ENCODE data around the gene SLC28A1. TPM values are rescaled to one million over a fixed set of nuclear protein-coding genes. Genes with fewer than 3 reads are reported as not detected.
A peak's percentile ranks its signal among the peaks of the same experiment; 100 is the strongest.

The SLC28A1 gene
- total and polyA plus RNA-seq, 2 experiments from 2014 or later: not detected

DNA sequence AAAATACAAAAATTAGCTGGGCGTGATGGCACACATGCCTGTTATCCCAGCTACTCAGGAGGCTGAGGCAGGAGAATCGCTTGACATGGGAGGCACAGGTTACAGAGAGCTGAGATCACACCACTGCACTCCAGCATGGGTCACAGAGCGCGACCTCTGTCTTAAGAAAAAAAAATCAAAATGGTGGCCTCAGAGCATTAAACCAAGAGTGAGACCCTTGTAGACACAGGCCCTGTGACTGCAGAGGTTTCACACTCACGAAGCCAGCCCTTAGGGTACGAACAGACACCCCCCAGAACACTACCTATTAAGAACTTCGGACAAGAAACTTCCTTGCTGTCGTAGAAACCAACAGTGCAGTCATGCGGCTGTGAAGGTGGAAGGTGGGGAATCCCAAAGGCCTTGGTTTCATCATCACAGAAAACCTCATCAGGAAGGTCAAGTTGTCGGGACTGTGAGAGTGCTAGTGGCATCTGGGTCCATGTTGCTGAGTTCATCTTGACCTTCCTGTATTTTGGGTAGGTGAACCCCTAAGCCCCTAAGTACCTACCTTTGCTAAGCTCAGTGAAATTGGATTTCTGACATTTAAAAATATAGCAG lies 92.4 kb downstream of the SLC28A1 start:
- Histone ChIP-seq H4K20me1 (ENCODE audit: insufficient read depth) (no peaks in the 10 kb centered on the region), H3K36me3 (ENCODE audit: low read depth) (no peaks in the 10 kb centered on the region), H3K27me3 (replicated peaks; ENCODE audit: insufficient read depth) (no peaks in the 10 kb centered on the region), H3K9me3 (ENCODE audit: low read depth) (no peaks in the 10 kb centered on the region), H3K4me1 (ENCODE audit: insufficient read depth) (no peaks in the 10 kb centered on the region), H3K9ac (no peak overlapping the region), H2AFZ (no peak overlapping the region), H3F3A (ENCODE audit: insufficient read depth) (0 out of 2 replicates have a peak, but pooled peaks cover 4% of the 10 kb centered on the region), H3K4me2 (ENCODE audit: unreplicated experiment) (no peak overlapping the region), H3K9me2 (ENCODE audit: insufficient read depth) (no peaks in the 10 kb centered on the region), H3K79me2 (ENCODE audit: insufficient read depth) (no peaks in the 10 kb centered on the region), H3K27ac (no peak overlapping the region), H3K4me3 (no peak overlapping the region)
- WGBS, 2 experiments (ENCODE audit: low coverage in 1 of 2, low lambda C conversion rate in 2 of 2, missing lambda C conversion rate in 2 of 2): 85 to 87% methylated on average over 10 of the region's 10 CpGs
- in situ Hi-C loops (cut with MboI): no loop called here
- TF ChIP-seq EZH2phosphoT487 (IDR thresholded peaks at IDR 0.05; ENCODE audit: insufficient read depth, low read depth) (no peak), EZH2 (IDR thresholded peaks at IDR 0.05; ENCODE audit: insufficient read depth, poor library complexity, severe bottlenecking) (no peak)
- DNase-seq: no peak

DNA sequence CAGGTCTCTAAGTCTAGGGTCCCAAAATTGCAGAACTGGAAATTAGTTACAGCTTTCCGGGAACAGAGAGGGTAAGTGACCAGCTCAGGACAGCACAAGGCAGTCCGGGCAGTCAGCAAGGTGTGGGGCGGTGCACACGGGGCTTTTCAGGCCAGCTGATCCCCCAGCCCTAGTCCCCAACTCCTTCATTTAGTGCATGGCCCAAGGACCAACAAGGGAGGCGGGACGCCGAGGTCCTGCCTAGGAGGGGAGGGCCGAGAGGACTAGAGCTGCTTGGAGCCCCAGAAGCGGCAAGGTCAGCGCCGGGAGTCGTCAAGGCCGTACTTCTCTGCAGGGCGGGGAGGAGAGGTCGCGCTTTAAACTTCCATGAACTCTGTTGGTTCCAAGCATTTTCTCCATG lies 95.2 kb downstream of the SLC28A1 start:
- no peaks in the 10 kb centered on the region for H3K9me2 ChIP-seq (ENCODE audit: insufficient read depth)
- DNase-seq: no peak
- H3F3A ChIP-seq (ENCODE audit: insufficient read depth): 0 out of 2 replicates have a peak, but pooled peaks cover 18% of the 10 kb centered on the region
- H3K4me1 ChIP-seq (ENCODE audit: insufficient read depth): peaks cover 10% of the 10 kb centered on the region
- H3K4me2 ChIP-seq (ENCODE audit: unreplicated experiment): peak overlapping the region; percentile 84
- H3K9ac ChIP-seq: 0 out of 2 replicates have a peak overlapping the region, but pooled peaks have one; percentile 93
- H3K79me2 ChIP-seq (ENCODE audit: insufficient read depth): peaks cover 25% of the 10 kb centered on the region
- TF ChIP-seq EZH2 (IDR thresholded peaks at IDR 0.05; ENCODE audit: insufficient read depth, poor library complexity, severe bottlenecking) (no peak), EZH2phosphoT487 (IDR thresholded peaks at IDR 0.05; ENCODE audit: insufficient read depth, low read depth) (no peak)
- H4K20me1 ChIP-seq (ENCODE audit: insufficient read depth): no peaks in the 10 kb centered on the region
- in situ Hi-C loops (cut with MboI): no loop called here
- WGBS, 2 experiments (ENCODE audit: low coverage in 1 of 2, low lambda C conversion rate in 2 of 2, missing lambda C conversion rate in 2 of 2): 72 to 79% methylated on average over 16 of the region's 16 CpGs
- H3K4me3 ChIP-seq: no peak overlapping the region; the same call in 1 of the 2 replicates
- H3K27ac ChIP-seq: no peak overlapping the region
- H3K27me3 ChIP-seq (replicated peaks; ENCODE audit: insufficient read depth): no peaks in the 10 kb centered on the region
- H3K9me3 ChIP-seq (ENCODE audit: low read depth): no peaks in the 10 kb centered on the region
- H2AFZ ChIP-seq: peak overlapping the region; percentile 90; the same call in 1 of the 2 replicates
- H3K36me3 ChIP-seq (ENCODE audit: low read depth): no peaks in the 10 kb centered on the region

DNA sequence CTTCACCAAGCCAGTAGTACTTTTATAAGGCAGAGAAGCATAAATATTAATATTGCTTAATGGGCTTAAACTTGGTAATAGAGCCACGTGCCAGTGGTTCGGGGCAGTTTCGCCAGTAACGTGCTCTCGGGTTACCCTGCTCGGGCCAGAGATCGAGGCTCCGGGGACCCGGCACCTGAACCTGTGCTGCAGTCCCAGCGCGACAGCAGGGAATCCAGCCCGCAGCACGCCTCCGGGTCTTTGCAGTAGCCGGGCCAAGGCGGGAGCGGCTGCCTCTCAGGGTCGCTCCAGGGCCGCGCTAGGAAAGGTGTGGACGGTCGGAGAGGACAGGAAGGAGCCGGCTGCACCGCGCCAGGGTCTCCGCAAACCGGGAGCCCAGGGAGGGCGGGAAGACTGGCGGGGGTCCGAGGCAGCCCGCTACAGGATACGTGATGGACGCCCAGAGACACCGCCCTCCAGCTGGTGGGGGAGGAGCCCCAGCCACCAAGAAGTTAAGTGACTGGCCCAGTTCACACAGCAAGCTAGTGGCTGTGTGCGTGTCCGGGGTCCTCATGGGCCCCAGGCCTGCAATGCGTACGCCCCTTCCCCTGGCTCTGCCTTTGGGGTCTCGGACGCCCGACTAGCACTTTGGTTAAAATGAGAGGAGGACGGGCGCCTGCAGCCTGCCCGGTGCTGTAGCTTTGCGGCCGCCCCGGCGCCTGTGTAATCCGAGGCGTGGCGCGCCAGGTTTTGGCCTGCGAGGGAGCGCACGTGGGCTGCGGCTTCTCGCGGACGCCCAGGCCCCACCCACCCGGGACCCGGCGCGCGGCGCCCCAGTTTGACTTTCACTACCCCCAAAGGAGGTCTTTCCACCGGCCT lies 96.0 kb downstream of the SLC28A1 start:
- H3K9me2 ChIP-seq (ENCODE audit: insufficient read depth): no peaks in the 10 kb centered on the region
- H2AFZ ChIP-seq: peak overlapping the region; percentile 90
- DNase-seq: peak; percentile 94
- H3K9me3 ChIP-seq (ENCODE audit: low read depth): no peaks in the 10 kb centered on the region
- H3K36me3 ChIP-seq (ENCODE audit: low read depth): no peaks in the 10 kb centered on the region
- peak overlapping the region; percentile 93 for H3K9ac ChIP-seq
- in situ Hi-C loops (cut with MboI): no loop called here
- 0 out of 2 replicates have a peak, but pooled peaks cover 18% of the 10 kb centered on the region for H3F3A ChIP-seq (ENCODE audit: insufficient read depth)
- H3K27ac ChIP-seq: peak overlapping the region; percentile 89
- peak overlapping the region; percentile 84 for H3K4me2 ChIP-seq (ENCODE audit: unreplicated experiment)
- peaks cover 32% of the 10 kb centered on the region for H3K79me2 ChIP-seq (ENCODE audit: insufficient read depth)
- 1 to 2% methylated on average over 43 to 45 of the region's 66 CpGs for WGBS, 2 experiments (ENCODE audit: low coverage in 1 of 2, low lambda C conversion rate in 2 of 2, missing lambda C conversion rate in 2 of 2)
- no peaks in the 10 kb centered on the region for H4K20me1 ChIP-seq (ENCODE audit: insufficient read depth)
- TF ChIP-seq EZH2 (IDR thresholded peaks at IDR 0.05; ENCODE audit: insufficient read depth, poor library complexity, severe bottlenecking) (no peak), EZH2phosphoT487 (IDR thresholded peaks at IDR 0.05; ENCODE audit: insufficient read depth, low read depth) (no peak)
- H3K27me3 ChIP-seq (replicated peaks; ENCODE audit: insufficient read depth): no peaks in the 10 kb centered on the region
- peaks cover 10% of the 10 kb centered on the region for H3K4me1 ChIP-seq (ENCODE audit: insufficient read depth)
- H3K4me3 ChIP-seq: peak overlapping the region; percentile 96

DNA sequence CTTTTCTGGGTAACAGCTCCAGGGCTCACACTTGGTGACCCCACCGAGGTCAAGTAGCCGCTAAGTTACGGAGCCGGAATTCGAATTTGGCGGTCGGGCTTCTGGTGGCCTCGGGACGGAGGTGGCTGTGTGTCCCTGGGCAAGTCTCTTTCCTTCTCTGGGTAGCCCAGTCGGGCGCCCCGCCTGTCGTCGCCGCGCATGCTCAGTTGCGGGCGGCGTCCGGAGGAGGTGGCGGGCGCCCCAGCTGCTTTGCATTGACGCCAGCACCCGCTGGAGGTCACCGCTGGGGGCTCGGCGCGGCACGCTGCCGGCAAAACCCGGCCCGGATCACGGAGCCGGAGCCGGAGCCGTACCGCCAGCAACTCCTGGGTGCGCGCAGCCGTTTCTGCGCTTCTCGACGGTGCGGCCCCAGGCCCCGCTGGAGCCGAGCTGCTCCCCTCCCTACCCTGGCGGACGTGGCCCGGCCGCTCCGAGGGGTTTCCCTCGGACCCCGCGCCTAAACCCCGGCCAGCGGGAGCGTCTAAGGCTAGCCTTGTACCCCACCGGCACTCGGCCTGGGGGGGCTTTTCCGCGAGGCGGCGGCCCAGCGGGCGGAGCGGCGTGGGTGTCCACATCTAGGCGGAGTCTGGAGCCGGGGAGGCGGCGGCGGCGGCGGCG lies 96.7 kb downstream of the SLC28A1 start:
- H3K9me2 ChIP-seq (ENCODE audit: insufficient read depth): no peaks in the 10 kb centered on the region
- H3K36me3 ChIP-seq (ENCODE audit: low read depth): no peaks in the 10 kb centered on the region
- no peaks in the 10 kb centered on the region for H3K9me3 ChIP-seq (ENCODE audit: low read depth)
- H3K27me3 ChIP-seq (replicated peaks; ENCODE audit: insufficient read depth): no peaks in the 10 kb centered on the region
- H3K4me1 ChIP-seq (ENCODE audit: insufficient read depth): peaks cover 10% of the 10 kb centered on the region
- H3K4me3 ChIP-seq: peak overlapping the region; percentile 96
- H3K27ac ChIP-seq: peak overlapping the region; percentile 89
- DNase-seq: peak; percentile 97
- WGBS, 2 experiments (ENCODE audit: low coverage in 1 of 2, low lambda C conversion rate in 2 of 2, missing lambda C conversion rate in 2 of 2): 1% methylated on average over 28 to 38 of the region's 75 CpGs
- H4K20me1 ChIP-seq (ENCODE audit: insufficient read depth): no peaks in the 10 kb centered on the region
- in situ Hi-C loops (cut with MboI): no loop called here
- H2AFZ ChIP-seq: peak overlapping the region; percentile 90
- peaks cover 40% of the 10 kb centered on the region for H3K79me2 ChIP-seq (ENCODE audit: insufficient read depth)
- TF ChIP-seq EZH2phosphoT487 (IDR thresholded peaks at IDR 0.05; ENCODE audit: insufficient read depth, low read depth) (no peak), EZH2 (IDR thresholded peaks at IDR 0.05; ENCODE audit: insufficient read depth, poor library complexity, severe bottlenecking) (no peak)
- H3F3A ChIP-seq (ENCODE audit: insufficient read depth): 0 out of 2 replicates have a peak, but pooled peaks cover 18% of the 10 kb centered on the region
- H3K9ac ChIP-seq: peak overlapping the region; percentile 93
- H3K4me2 ChIP-seq (ENCODE audit: unreplicated experiment): peak overlapping the region; percentile 84

All from GM23248 (cell line).